Testis (tissue), 2 donors: ENCODE data around the gene PLEKHA7.

Experiments
- CTCF ChIP-seq, 3 experiments: fragments of 450-650 bp in 2 of 3; fragments of 200-600 bp in 1 of 3; sonication (generic) in 1 of 3; IDR thresholded peaks; one replicate each; pipeline ENCODE4 v1.5.1; 2016 to 2019; ENCODE audit warnings: antibody characterized with exemption in 3 of 3, mild to moderate bottlenecking in 2 of 3, moderate library complexity in 1 of 3
- POLR2A ChIP-seq: fragments of 450-650 bp; IDR thresholded peaks from one replicate; pipeline ENCODE4 v1.6.1; 2017; ENCODE audit warnings: antibody characterized with exemption, mild to moderate bottlenecking, moderate library complexity

GRCh38 chr11:17015627-17016126, 1.5 kb upstream of the PLEKHA7 start:
- TF ChIP-seq CTCF (IDR thresholded peaks at IDR 0.05) (no peak), POLR2A (no peak)
